ENCODE results near the gene UNCX.
"Not testable (repeated sequence)": the region's sequence is repeated elsewhere in the genome, so short reads cannot be mapped to it uniquely, and the experiment has no call there.

The UNCX gene

GRCh38 chr7:1255817-1256340 lies 23.2 kb downstream of the UNCX start:
- DNase-seq (ENCODE audit: low spot score) = no peak

GRCh38 chr7:1256621-1257020 lies 23.9 kb downstream of the UNCX start:
- DNase-seq (ENCODE audit: low spot score) = no peak

- DNase-seq (ENCODE audit: low spot score) = no peak
These were observed 24.5 kb downstream of the UNCX start for GRCh38 chr7:1257221-1257620.

- no peak for DNase-seq (ENCODE audit: low spot score)
These were observed 25.2 kb downstream of the UNCX start for GRCh38 chr7:1257863-1258262.

GRCh38 chr7:1259621-1260243 lies 27.1 kb downstream of the UNCX start:
- DNase-seq (ENCODE audit: low spot score) = no peak

- no peak for DNase-seq (ENCODE audit: low spot score)
These were observed 27.6 kb downstream of the UNCX start for GRCh38 chr7:1260244-1260635.

- not testable (repeated sequence) for DNase-seq (ENCODE audit: low spot score)
These were observed 28.4 kb downstream of the UNCX start for GRCh38 chr7:1261036-1261435.

GRCh38 chr7:1262441-1262840 lies 29.8 kb downstream of the UNCX start:
- no peak for DNase-seq (ENCODE audit: low spot score)

- no peak for DNase-seq (ENCODE audit: low spot score)
These were observed 30.8 kb downstream of the UNCX start for GRCh38 chr7:1263391-1263951.

GRCh38 chr7:1264345-1265280 lies 31.9 kb downstream of the UNCX start:
- no peak for DNase-seq (ENCODE audit: low spot score)

GRCh38 chr7:1267016-1267900 lies 34.6 kb downstream of the UNCX start:
- no peak for DNase-seq (ENCODE audit: low spot score)

- DNase-seq (ENCODE audit: low spot score) = no peak
These were observed 35.6 kb downstream of the UNCX start for GRCh38 chr7:1268076-1268815.

GRCh38 chr7:1268866-1269265 lies 36.2 kb downstream of the UNCX start:
- no peak for DNase-seq (ENCODE audit: low spot score)

- no peak for DNase-seq (ENCODE audit: low spot score)
These were observed 36.7 kb downstream of the UNCX start for GRCh38 chr7:1269336-1269890.

- no peak for DNase-seq (ENCODE audit: low spot score)
These were observed 37.5 kb downstream of the UNCX start for GRCh38 chr7:1270181-1270580.

GRCh38 chr7:1271046-1271445 lies 38.4 kb downstream of the UNCX start:
- no peak for DNase-seq (ENCODE audit: low spot score)

GRCh38 chr7:1271656-1272055 lies 39.0 kb downstream of the UNCX start:
- DNase-seq (ENCODE audit: low spot score) = no peak

- not testable (repeated sequence) for DNase-seq (ENCODE audit: low spot score)
These were observed 39.5 kb downstream of the UNCX start for GRCh38 chr7:1272136-1272535.

GRCh38 chr7:1274121-1274875 lies 41.6 kb downstream of the UNCX start:
- DNase-seq (ENCODE audit: low spot score) = no peak

All from SK-N-DZ (cell line).